H1 (cell line): ENCODE results near the gene ARID1B. TPM values are rescaled to one million over a fixed set of nuclear protein-coding genes. Genes with fewer than 3 reads are reported as not detected.

Source experiments
- CTCF ChIA-PET: fragments of 300-600 bp; sonication (Branson Sonifier 250); formaldehyde crosslinking; loops from one replicate; lab custom pipeline; 2021; ENCODE audit not compliant: partially characterized antibody; lab: Charles Lee
- POLR2A ChIA-PET: fragments of 300-600 bp; sonication (Branson Sonifier 250); formaldehyde crosslinking; loops from one replicate; lab custom pipeline; 2021; ENCODE audit warnings: inconsistent platforms; ENCODE audit not compliant: partially characterized antibody; lab: Charles Lee
- DNase-seq, 2 experiments: peaks; one replicate each; pipeline versions ENCODE4 v3.0.0 to v3.0.0-alpha.2; 2010 to 2022; ENCODE audit warnings: low spot score in 2 of 2, low read depth in 1 of 2, mixed read lengths in 1 of 2
- FAIRE-seq: peaks from 2 replicates; lab custom pipeline; 2011; peaks lifted over from hg19 to GRCh38; lab: Jason Lieb, UNC
- H2AFZ ChIP-seq: 2 replicates; pipeline ENCODE4 v1.8.1; 2012; ENCODE audit warnings: low read length, inconsistent platforms
- H2AK5ac ChIP-seq: 2 replicates; pipeline ENCODE4 v1.6.1; 2013; ENCODE audit warnings: low read depth, low read length
- H2BK120ac ChIP-seq: replicated peaks from 2 replicates; pipeline ENCODE3; 2013; ENCODE audit warnings: low read depth, low read length, inconsistent platforms
- H2BK12ac ChIP-seq: 2 replicates; pipeline ENCODE4 v1.6.1; 2013; ENCODE audit warnings: low read depth, low read length
- H2BK15ac ChIP-seq: 2 replicates; pipeline ENCODE4 v1.6.1; 2013; ENCODE audit warnings: low read length
- H2BK20ac ChIP-seq: 2 replicates; pipeline ENCODE4 v1.6.1; 2013; ENCODE audit warnings: low read length
- H2BK5ac ChIP-seq: 2 replicates; pipeline ENCODE4 v1.6.1; 2013; ENCODE audit warnings: low read depth, low read length
- H3K14ac ChIP-seq: 2 replicates; pipeline ENCODE4 v1.6.1; 2013; ENCODE audit warnings: inconsistent platforms; ENCODE audit not compliant: insufficient read length
- H3K18ac ChIP-seq: 2 replicates; pipeline ENCODE4 v1.6.1; 2013; ENCODE audit warnings: low read length; ENCODE audit errors: extremely low read depth
- H3K23ac ChIP-seq: 2 replicates; pipeline ENCODE4 v1.6.1; 2013; ENCODE audit warnings: inconsistent platforms; ENCODE audit not compliant: insufficient read length
- H3K23me2 ChIP-seq: 2 replicates; pipeline ENCODE4 v1.6.1; 2013; ENCODE audit warnings: low read depth, low read length
- H3K27ac ChIP-seq: 2 replicates; pipeline ENCODE4 v1.6.1; 2011; ENCODE audit warnings: low read depth, low read length, inconsistent platforms
- H3K27me3 ChIP-seq, 4 experiments: replicated peaks in 1 of 4; 1 replicate in 1 of 4; 2 replicates in 3 of 4; pipeline versions ENCODE4 v1.6.1 to v1.8.1; 2011 to 2013; ENCODE audit warnings: low read length in 3 of 4, mild to moderate bottlenecking in 3 of 4, inconsistent platforms in 2 of 4, mixed read lengths in 2 of 4, moderate library complexity in 1 of 4; ENCODE audit not compliant: control insufficient read depth in 3 of 4, insufficient read depth in 3 of 4; ENCODE audit errors: extremely low read depth in 1 of 4
- H3K36me3 ChIP-seq, 4 experiments: 2 replicates each; pipeline versions ENCODE4 v1.6.1 to v1.8.1; 2011 to 2013; ENCODE audit warnings: mild to moderate bottlenecking in 4 of 4, low read length in 3 of 4, moderate library complexity in 2 of 4, control low read depth in 1 of 4, inconsistent platforms in 1 of 4; ENCODE audit not compliant: insufficient read depth in 4 of 4, control insufficient read depth in 2 of 4
- H3K4ac ChIP-seq: replicated peaks from 2 replicates; pipeline ENCODE3; 2013; ENCODE audit warnings: low read length, low read depth, mixed read lengths, inconsistent platforms; ENCODE audit not compliant: insufficient read length
- H3K4me1 ChIP-seq, 4 experiments: replicated peaks in 1 of 4; 1 replicate in 1 of 4; 2 replicates in 3 of 4; pipeline versions ENCODE4 v1.6.1 to v1.8.1; 2011 to 2013; ENCODE audit warnings: low read length in 3 of 4, inconsistent platforms in 2 of 4, mixed read lengths in 1 of 4; ENCODE audit not compliant: insufficient read depth in 4 of 4, control insufficient read depth in 3 of 4
- H3K4me2 ChIP-seq, 2 experiments: 2 replicates each; pipeline versions ENCODE4 v1.6.1 to v1.8.1; 2011 to 2013; ENCODE audit warnings: low read depth in 2 of 2, low read length in 2 of 2, control low read depth in 1 of 2, inconsistent platforms in 1 of 2, mild to moderate bottlenecking in 1 of 2; ENCODE audit not compliant: insufficient read depth in 1 of 2
- H3K4me3 ChIP-seq, 4 experiments: fragments of 200-600, 300-600 bp in 1 of 4; sonication (generic), shearing (Covaris generic), sonication (Bioruptor Twin) in 1 of 4; 2 replicates each; pipeline versions ENCODE4 v1.5.1 to v1.8.1; 2011 to 2016; ENCODE audit warnings: low read length in 4 of 4, low read depth in 3 of 4, control low read depth in 2 of 4, inconsistent platforms in 2 of 4, mild to moderate bottlenecking in 2 of 4, mixed read lengths in 1 of 4, moderate library complexity in 1 of 4; ENCODE audit not compliant: insufficient read depth in 2 of 4; ENCODE audit errors: extremely low read depth in 1 of 4
- H3K56ac ChIP-seq: replicated peaks from 2 replicates; pipeline ENCODE3; 2013; ENCODE audit warnings: low read depth, mild to moderate bottlenecking, mixed read lengths, low read length, inconsistent platforms; ENCODE audit not compliant: insufficient read length
- H3K79me1 ChIP-seq: 2 replicates; pipeline ENCODE4 v1.6.1; 2013; ENCODE audit warnings: low read depth, low read length, control low read depth
- H3K79me2 ChIP-seq, 2 experiments: 2 replicates each; pipeline versions ENCODE4 v1.6.1 to v1.8.1; 2012 to 2013; ENCODE audit warnings: low read length in 2 of 2, mild to moderate bottlenecking in 2 of 2, inconsistent platforms in 1 of 2; ENCODE audit not compliant: insufficient read depth in 2 of 2, control insufficient read depth in 1 of 2
- H3K9ac ChIP-seq, 4 experiments: replicated peaks in 1 of 4; 1 replicate in 1 of 4; 2 replicates in 3 of 4; pipeline versions ENCODE4 v1.6.1 to v1.8.1; 2011 to 2013; ENCODE audit warnings: low read depth in 3 of 4, low read length in 3 of 4, control low read depth in 2 of 4, mild to moderate bottlenecking in 2 of 4, moderate library complexity in 2 of 4, inconsistent platforms in 1 of 4; ENCODE audit errors: extremely low read depth in 1 of 4
- H3K9me3 ChIP-seq, 2 experiments: 2 replicates each; pipeline versions ENCODE4 v1.6.1 to v1.8.1; 2012 to 2013; ENCODE audit warnings: mild to moderate bottlenecking in 2 of 2, moderate library complexity in 2 of 2, control low read depth in 1 of 2, inconsistent platforms in 1 of 2, low read depth in 1 of 2, low read length in 1 of 2, mixed read lengths in 1 of 2; ENCODE audit not compliant: insufficient read depth in 2 of 2
- H4K20me1 ChIP-seq, 2 experiments: replicated peaks in 1 of 2; 2 replicates each; pipeline versions ENCODE3 to v1.8.1; 2011 to 2013; ENCODE audit warnings: inconsistent platforms in 2 of 2, low read length in 2 of 2, mild to moderate bottlenecking in 1 of 2; ENCODE audit not compliant: insufficient read depth in 2 of 2, control insufficient read depth in 1 of 2
- H4K5ac ChIP-seq: 2 replicates; pipeline ENCODE4 v1.6.1; 2013; ENCODE audit warnings: low read length, low read depth, mixed read lengths, inconsistent platforms; ENCODE audit not compliant: insufficient read length
- H4K8ac ChIP-seq: 2 replicates; pipeline ENCODE4 v1.8.0; 2013; ENCODE audit warnings: mild to moderate bottlenecking, moderate library complexity, low read length, inconsistent platforms; ENCODE audit not compliant: insufficient read depth; ENCODE audit errors: extremely low read depth
- H4K91ac ChIP-seq: replicated peaks from 2 replicates; pipeline ENCODE3; 2013; ENCODE audit warnings: low read length, mixed read lengths, inconsistent platforms; ENCODE audit not compliant: insufficient read length
- ASH2L ChIP-seq: fragments of 200-600, 300-600 bp; sonication (generic); IDR thresholded peaks from one replicate; pipeline ENCODE4 v1.7.1; 2017; ENCODE audit warnings: low read length
- CREB1 ChIP-seq: IDR thresholded peaks from 2 replicates; pipeline ENCODE4 v1.6.1; 2012; ENCODE audit warnings: inconsistent platforms
- GTF2F1 ChIP-seq: IDR thresholded peaks from 2 replicates; pipeline ENCODE4 v1.6.1; 2012; ENCODE audit warnings: low read depth, low read length, improper control_type of control experiment, borderline replicate concordance
- HDAC2 ChIP-seq, 2 experiments: fragments of 300-600 bp in 1 of 2; sonication (generic) in 1 of 2; IDR thresholded peaks; 2 replicates each; pipeline ENCODE4 v1.6.1; 2011 to 2012; ENCODE audit warnings: low read depth in 2 of 2, low read length in 2 of 2, mild to moderate bottlenecking in 2 of 2, moderate library complexity in 2 of 2, borderline replicate concordance in 1 of 2, inconsistent platforms in 1 of 2
- JUND ChIP-seq: IDR thresholded peaks from 2 replicates; pipeline ENCODE4 v1.6.1; 2011; ENCODE audit warnings: mild to moderate bottlenecking, improper control_type of control experiment, low read length
- KDM1A ChIP-seq: fragments of 200-600, 300-600 bp; sonication (generic); IDR thresholded peaks from 2 replicates; pipeline ENCODE4 v1.7.1; 2016; ENCODE audit warnings: mild to moderate bottlenecking, low read length, borderline replicate concordance
- KDM4A ChIP-seq: IDR thresholded peaks from one replicate; pipeline ENCODE4 v1.7.1; 2012; ENCODE audit warnings: low read depth, mild to moderate bottlenecking, moderate library complexity, low read length, inconsistent platforms; ENCODE audit not compliant: severe bottlenecking
- NANOG ChIP-seq: IDR thresholded peaks from 2 replicates; pipeline ENCODE4 v1.6.1; 2011; ENCODE audit warnings: low read length, low read depth, mild to moderate bottlenecking, inconsistent platforms; ENCODE audit not compliant: insufficient read depth, poor library complexity, severe bottlenecking
- NRF1 ChIP-seq: IDR thresholded peaks from 2 replicates; pipeline ENCODE4 v1.6.1; 2011; ENCODE audit warnings: mild to moderate bottlenecking, low read depth, low read length, improper control_type of control experiment
- SP2 ChIP-seq: IDR thresholded peaks from 2 replicates; pipeline ENCODE4 v1.6.1; 2012; ENCODE audit warnings: mild to moderate bottlenecking, low read length, inconsistent platforms
- YY1 ChIP-seq: IDR thresholded peaks from 2 replicates; pipeline ENCODE4 v1.6.1; 2011; ENCODE audit warnings: low read depth, mild to moderate bottlenecking, low read length
- WGBS, 2 experiments: shearing (Covaris generic) in 1 of 2; methylation state at CpG; one replicate each; pipeline versions ENCODE4 v1.1.6 to v1.1.7; 2013 to 2015; ENCODE audit warnings: low lambda C conversion rate in 2 of 2, mixed read lengths in 2 of 2, inconsistent platforms in 1 of 2, low coverage in 1 of 2, missing lambda C conversion rate in 1 of 2; ENCODE audit not compliant: insufficient replicate concordance in 2 of 2, insufficient coverage in 1 of 2, insufficient read length in 1 of 2; ENCODE audit errors: extremely low coverage in 1 of 2, missing lambda C conversion rate in 1 of 2; 5-methylcytosine and 5-hydroxymethylcytosine counted together
- polyA plus RNA-seq, 7 experiments: library from polyadenylated mRNA; depleted of rRNA in 3 of 7; stranded (reverse) in 5 of 7; unstranded in 2 of 7; fragments of >200 nt in 5 of 7; fragments of 200-250 nt in 2 of 7; gene quantifications; 1 replicate in 5 of 7; 2 replicates in 1 of 7; 4 replicates in 1 of 7; pipeline versions ENCODE4 v1.2.1 to v1.2.3, GENCODE V29; 2011 to 2013; ENCODE audit warnings: missing spikeins in 2 of 7, mixed read lengths in 2 of 7
- total RNA-seq: library from RNA; stranded (reverse); fragmentation: NEBNext Ultra II Directional; extraction: Animal tissue kit (Norgen Biotek cat#: 25700); gene quantifications from 2 replicates; pipeline ENCODE4 v1.2.1, GENCODE V29; 2021
- TF ChIP-seq, protein P1 (sequence below): IDR thresholded peaks from 2 replicates; pipeline ENCODE4 v1.6.1; 2012; ENCODE audit warnings: inconsistent platforms

Gene ARID1B
- total and polyA plus RNA-seq, 2 of the 8 experiments (the other 6 are each of a cell fraction or from before 2014, with no cell fraction given) = 24.3 to 70.3 TPM

DNA sequence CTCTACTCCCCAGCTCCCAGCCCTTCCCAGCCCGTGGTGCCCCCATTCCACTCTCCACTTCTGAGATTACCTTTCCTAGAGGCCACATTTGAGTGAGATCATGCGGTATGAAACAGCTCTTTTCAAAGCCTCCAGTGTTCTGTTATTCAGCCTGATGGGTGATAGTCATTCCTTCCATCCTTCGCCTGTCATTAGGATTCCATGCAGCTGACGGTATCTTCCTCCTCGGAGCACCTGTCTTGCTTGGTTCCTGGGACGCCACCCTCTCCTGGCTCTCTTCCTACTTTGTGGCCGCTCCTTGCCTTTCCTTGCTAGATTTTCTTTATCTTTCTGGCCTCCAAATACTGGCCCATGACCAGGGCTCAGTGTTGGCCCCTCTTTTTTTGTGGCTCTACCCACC is 137.0 kb downstream of the ARID1B start:
- Histone ChIP-seq H2AK5ac (no peak overlapping the region), H3K4me2 (no peak overlapping the region), H3K4me3 (no peak overlapping the region), H3K14ac (no peak overlapping the region), H3K36me3 (no peaks in the 10 kb centered on the region), H4K5ac (no peak overlapping the region), H3K4ac (no peak overlapping the region), H2BK15ac (no peak overlapping the region), H3K9ac (no peak overlapping the region), H2BK120ac (no peak overlapping the region), H2BK5ac (no peak overlapping the region; the same call in 1 of the 2 replicates), H3K79me1 (peaks cover 5% of the 10 kb centered on the region; the same call in 1 of the 2 replicates), H3K79me2 (peaks cover 4 to 77% of the 10 kb centered on the region in 2 experiments), H4K91ac (no peak overlapping the region), H3K9me3 (no peaks in the 10 kb centered on the region), H3K23me2 (no peaks in the 10 kb centered on the region; the same call in 1 of the 2 replicates), H2BK20ac (no peak overlapping the region), H3K27me3 (no peaks in the 10 kb centered on the region), H2AFZ (no peak overlapping the region), H3K23ac (no peak overlapping the region), H2BK12ac (no peak overlapping the region), H3K4me1 (peaks cover 0 to 5% (median 3%) of the 10 kb centered on the region in 4 experiments; a peak in 3 of 7 replicates), H3K18ac (no peak overlapping the region), H3K27ac (no peak overlapping the region), H4K8ac (no peak overlapping the region), H4K20me1 (peaks cover 2 to 5% of the 10 kb centered on the region in 2 experiments), H3K56ac (no peak overlapping the region)
- CTCF ChIA-PET = interaction anchor here (0.7 kb wide), 1 partner anchor 9 kb away, joined by 3 read pairs; no protein-coding TSS in a partner anchor
- WGBS, 2 experiments = 88% methylated on average over 7 of the region's 7 CpGs; no CpG with 5 or more reads in 1 of the 2 experiments
- POLR2A ChIA-PET = no interaction called here
- DNase-seq (no peak), FAIRE-seq (no peak)
- TF ChIP-seq GTF2F1 (no peak), NANOG (no peak), CREB1 (no peak), ASH2L (no peak), SP2 (no peak), NRF1 (no peak), HDAC2 (IDR thresholded peaks at IDR 0.05; ENCODE audit: borderline replicate concordance in 1 of 2, low read depth in 2 of 2, low read length in 2 of 2) (no peak), YY1 (no peak), JUND (no peak), KDM1A (no peak), KDM4A (no peak)
- TF ChIP-seq, protein P1, sequence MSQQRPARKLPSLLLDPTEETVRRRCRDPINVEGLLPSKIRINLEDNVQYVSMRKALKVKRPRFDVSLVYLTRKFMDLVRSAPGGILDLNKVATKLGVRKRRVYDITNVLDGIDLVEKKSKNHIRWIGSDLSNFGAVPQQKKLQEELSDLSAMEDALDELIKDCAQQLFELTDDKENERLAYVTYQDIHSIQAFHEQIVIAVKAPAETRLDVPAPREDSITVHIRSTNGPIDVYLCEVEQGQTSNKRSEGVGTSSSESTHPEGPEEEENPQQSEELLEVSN = no peak
